Astrocyte of the cerebellum (primary cell): ENCODE results near the gene PKD1.

Source experiments
- DNase-seq: peaks from one replicate; pipeline ENCODE4 v3.0.0-alpha.2; 2011; ENCODE audit warnings: low read depth
- H3K4me3 ChIP-seq: 2 replicates; pipeline ENCODE4 v1.5.1; 2011; ENCODE audit warnings: mild to moderate bottlenecking, low read depth, low read length, moderate library complexity
- in situ Hi-C: cut with HindIII; loops from 2 replicates; pipeline ENCODE4 v1.10.0; 2017; ENCODE audit warnings: low sequenced_read_pairs
- TF ChIP-seq, protein P1 (sequence below): IDR thresholded peaks from 2 replicates; pipeline ENCODE4 v1.5.1; 2012; ENCODE audit warnings: low read length, low read depth, moderate library complexity, mild to moderate bottlenecking; ENCODE audit errors: missing control alignments

The PKD1 gene

DNA sequence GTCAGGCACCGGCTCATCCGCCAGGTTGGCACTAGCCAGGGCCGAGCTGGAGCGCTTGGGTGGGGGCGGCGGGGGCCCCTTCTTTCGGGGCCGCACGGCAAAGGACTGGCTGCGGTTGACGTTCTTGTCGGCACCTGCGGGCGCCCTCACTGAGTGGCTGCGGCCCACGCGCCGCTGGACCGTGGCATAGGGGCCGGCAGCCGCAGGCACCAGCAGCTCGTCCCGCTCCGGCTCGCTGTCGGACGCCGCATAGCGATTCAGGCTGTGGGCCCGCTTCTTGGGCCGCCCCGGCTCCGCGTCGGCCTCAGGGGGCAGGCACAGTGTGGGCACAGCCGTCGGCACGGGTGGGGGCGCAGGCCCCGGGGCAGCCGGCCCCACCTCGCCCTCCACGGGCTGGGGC, 44.8 kb upstream of the PKD1 start:
- H3K4me3 ChIP-seq: no peak overlapping the region
- in situ Hi-C loops: no loop called here
- TF ChIP-seq, protein P1, sequence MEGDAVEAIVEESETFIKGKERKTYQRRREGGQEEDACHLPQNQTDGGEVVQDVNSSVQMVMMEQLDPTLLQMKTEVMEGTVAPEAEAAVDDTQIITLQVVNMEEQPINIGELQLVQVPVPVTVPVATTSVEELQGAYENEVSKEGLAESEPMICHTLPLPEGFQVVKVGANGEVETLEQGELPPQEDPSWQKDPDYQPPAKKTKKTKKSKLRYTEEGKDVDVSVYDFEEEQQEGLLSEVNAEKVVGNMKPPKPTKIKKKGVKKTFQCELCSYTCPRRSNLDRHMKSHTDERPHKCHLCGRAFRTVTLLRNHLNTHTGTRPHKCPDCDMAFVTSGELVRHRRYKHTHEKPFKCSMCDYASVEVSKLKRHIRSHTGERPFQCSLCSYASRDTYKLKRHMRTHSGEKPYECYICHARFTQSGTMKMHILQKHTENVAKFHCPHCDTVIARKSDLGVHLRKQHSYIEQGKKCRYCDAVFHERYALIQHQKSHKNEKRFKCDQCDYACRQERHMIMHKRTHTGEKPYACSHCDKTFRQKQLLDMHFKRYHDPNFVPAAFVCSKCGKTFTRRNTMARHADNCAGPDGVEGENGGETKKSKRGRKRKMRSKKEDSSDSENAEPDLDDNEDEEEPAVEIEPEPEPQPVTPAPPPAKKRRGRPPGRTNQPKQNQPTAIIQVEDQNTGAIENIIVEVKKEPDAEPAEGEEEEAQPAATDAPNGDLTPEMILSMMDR: no peak
- DNase-seq: no peak

DNA sequence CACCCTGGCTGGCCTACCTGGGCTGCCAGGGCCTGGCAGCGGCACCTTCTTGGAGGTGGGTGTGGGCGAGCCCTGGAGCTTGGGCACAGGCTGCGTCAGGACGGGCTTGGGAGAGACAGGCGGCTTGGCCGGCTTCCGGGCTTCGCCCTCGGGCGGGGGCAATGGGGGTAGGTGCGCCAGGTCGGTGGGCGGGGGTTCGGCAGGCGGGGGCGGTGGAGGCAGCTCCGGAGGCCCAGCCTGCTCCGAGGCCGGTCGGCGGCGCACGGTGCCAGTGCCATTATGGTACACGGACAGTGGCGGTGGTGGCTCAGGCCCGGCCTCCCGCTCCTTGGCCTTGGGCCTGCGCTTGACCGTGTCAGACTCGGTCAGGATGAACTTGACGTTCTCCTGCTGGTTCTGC, 43.9 kb upstream of the PKD1 start:
- DNase-seq: no peak
- in situ Hi-C loops: no loop called here
- TF ChIP-seq, protein P1: no peak
- H3K4me3 ChIP-seq: no peak overlapping the region

DNA sequence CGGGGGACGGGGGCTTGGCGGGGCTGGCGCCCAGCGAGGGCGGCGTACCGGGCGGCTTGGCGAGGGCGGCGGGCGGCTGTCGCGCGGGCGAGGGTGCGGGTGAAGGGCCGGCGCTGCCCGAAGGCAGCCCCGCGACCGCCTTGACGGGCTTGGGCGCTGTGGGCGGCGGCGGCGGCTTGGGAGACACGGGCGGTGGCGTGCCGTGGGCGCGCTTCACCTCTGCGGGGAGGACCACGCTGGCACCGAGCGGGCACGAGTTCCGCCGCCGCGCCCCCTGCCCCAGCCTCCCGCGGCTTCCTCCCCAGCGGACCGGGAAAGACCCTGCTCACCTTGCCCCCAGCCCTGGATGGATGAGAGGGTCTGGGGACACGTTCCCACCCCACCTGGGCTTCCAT, 43.4 kb upstream of the PKD1 start:
- no peak for DNase-seq
- in situ Hi-C loops: no loop called here
- no peak overlapping the region for H3K4me3 ChIP-seq
- TF ChIP-seq, protein P1: no peak

DNA sequence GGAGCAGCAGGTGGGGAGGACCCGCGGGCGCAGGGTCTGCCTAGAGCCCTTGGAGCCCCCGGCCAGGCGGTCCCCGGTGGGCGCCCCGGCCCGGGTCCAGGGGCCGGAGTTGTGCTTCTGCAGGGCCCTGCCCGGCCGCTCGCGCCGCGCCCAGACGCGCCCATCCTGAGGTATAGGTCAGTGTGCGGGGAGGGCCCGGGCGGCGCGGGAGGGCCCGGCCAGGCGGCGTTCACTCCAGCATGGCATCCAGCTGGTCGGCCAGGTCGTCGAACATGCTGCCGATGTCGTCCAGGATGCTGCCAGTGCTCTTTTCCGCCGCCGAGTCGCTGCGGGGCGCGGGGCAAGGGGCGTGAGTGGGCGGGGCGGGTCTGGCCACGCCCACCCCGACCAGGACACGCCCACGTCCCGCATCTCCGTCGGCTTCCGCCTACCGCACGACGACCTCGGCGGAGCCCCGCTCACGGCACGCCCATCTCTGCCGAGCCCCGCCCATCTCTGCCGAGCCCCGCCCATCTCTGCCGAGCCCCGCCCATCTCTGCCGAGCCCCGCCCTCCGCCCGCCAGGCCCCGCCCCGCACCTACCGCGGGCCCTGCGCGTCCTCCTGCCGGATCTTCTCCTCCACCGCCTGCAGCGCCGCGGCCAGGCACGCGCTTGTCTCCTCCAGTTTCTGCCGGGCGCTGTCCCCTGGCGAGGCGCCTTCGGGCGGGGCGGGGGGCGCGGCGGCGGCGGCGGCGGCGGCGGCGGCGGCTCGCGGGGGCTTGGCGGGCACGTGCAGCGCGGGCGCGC, 42.8 kb upstream of the PKD1 start:
- in situ Hi-C loops: no loop called here
- H3K4me3 ChIP-seq: no peak overlapping the region
- TF ChIP-seq, protein P1: no peak
- DNase-seq: no peak

DNA sequence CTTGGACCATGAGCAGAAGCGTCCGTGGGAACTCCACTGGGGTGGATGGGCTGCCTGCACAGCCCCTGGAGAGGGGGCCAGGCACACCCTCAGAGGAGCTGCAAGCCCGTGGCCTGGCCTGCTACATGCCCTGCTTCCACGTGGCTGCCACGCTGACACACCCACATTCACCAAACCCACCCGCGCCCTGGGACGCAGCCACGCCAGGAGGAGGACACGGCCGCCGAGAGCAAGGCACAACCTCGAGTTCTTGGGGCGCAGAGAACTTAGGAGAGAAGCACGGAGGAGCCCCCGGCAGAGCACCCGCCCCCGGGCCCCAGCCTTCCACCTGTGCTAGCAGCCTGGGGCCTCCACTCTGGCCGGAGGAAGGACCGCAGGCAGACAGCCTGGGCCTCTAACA, 41.9 kb upstream of the PKD1 start:
- in situ Hi-C loops: no loop called here
- TF ChIP-seq, protein P1: no peak
- DNase-seq: no peak
- no peak overlapping the region for H3K4me3 ChIP-seq

DNA sequence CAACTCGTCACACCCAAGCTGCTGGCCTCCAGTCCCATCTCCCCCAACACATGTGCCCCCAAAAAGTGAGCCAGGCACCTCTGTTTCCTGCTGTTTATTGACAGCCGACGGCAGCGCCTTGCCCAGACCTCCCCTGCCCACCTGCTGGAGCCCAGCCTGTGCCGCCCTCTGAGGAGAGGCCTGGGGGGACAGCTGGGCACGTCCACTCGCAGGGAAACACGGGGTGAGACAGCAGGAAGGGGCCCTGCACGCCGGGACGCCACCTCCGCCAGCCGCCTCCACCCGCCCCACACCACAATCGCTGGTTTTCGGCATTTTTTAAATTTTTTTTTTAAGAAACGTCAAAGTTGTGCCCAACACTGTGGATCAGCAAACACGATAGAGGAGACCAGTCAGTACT, 41.4 kb upstream of the PKD1 start:
- TF ChIP-seq, protein P1: no peak
- in situ Hi-C loops: no loop called here
- no peak for DNase-seq
- H3K4me3 ChIP-seq: no peak overlapping the region
